ENCODE measurements around the gene RGS7.
"Not testable (repeated sequence)": the region's sequence is repeated elsewhere in the genome, so short reads cannot be mapped to it uniquely, and the experiment has no call there.

RGS7 gene

GRCh38 chr1:241291548-241291947, 65.5 kb downstream of the RGS7 start:
- in situ Hi-C loops (cut with HindIII; ENCODE audit: low pct_ligation_motif_present, low pct_unique_long_range_greater_than_20kb, low sequenced_read_pairs); DNase-seq: not testable (repeated sequence)

- in situ Hi-C loops (cut with HindIII; ENCODE audit: low pct_ligation_motif_present, low pct_unique_long_range_greater_than_20kb, low sequenced_read_pairs): no loop called here
- no peak for DNase-seq
Measured at GRCh38 chr1:241286486-241286885, 70.5 kb downstream of the RGS7 start.

- in situ Hi-C loops (cut with HindIII; ENCODE audit: low pct_ligation_motif_present, low pct_unique_long_range_greater_than_20kb, low sequenced_read_pairs): no loop called here
- no peak for DNase-seq
Measured at GRCh38 chr1:241276391-241276790, 80.6 kb downstream of the RGS7 start.

DNA sequence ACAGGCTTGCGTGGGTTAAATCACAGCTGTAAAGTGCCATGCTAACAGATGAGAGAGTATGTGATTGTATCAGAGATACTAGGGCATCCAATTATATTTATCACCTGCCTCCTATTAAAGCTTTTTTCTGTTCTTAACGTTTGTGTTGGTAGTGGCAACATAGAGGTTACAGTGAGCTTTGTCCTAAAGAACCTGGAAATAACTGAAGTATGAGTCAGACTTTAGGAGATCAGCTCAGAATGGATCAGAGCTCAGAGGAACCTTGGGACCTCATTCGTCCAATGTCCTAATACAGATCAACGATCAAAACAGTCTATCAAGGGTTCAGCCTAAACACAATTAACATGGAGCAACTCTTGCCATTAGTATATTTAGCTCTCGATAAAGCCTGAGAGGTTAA, 81.0 kb downstream of the RGS7 start:
- in situ Hi-C loops (cut with HindIII; ENCODE audit: low pct_ligation_motif_present, low pct_unique_long_range_greater_than_20kb, low sequenced_read_pairs): no loop called here
- no peak for DNase-seq

- in situ Hi-C loops (cut with HindIII; ENCODE audit: low pct_ligation_motif_present, low pct_unique_long_range_greater_than_20kb, low sequenced_read_pairs): no loop called here
- no peak for DNase-seq
Measured at GRCh38 chr1:241275226-241275625, 81.8 kb downstream of the RGS7 start.

- in situ Hi-C loops (cut with HindIII; ENCODE audit: low pct_ligation_motif_present, low pct_unique_long_range_greater_than_20kb, low sequenced_read_pairs): no loop called here
Measured at GRCh38 chr1:241274693-241275092, 82.3 kb downstream of the RGS7 start.

GRCh38 chr1:241272828-241273227, 84.2 kb downstream of the RGS7 start:
- no peak for DNase-seq
- in situ Hi-C loops (cut with HindIII; ENCODE audit: low pct_ligation_motif_present, low pct_unique_long_range_greater_than_20kb, low sequenced_read_pairs): no loop called here

More at GRCh38 chr1:241274693-241275092, 82.3 kb downstream of the RGS7 start:
- no peak for DNase-seq

DNA sequence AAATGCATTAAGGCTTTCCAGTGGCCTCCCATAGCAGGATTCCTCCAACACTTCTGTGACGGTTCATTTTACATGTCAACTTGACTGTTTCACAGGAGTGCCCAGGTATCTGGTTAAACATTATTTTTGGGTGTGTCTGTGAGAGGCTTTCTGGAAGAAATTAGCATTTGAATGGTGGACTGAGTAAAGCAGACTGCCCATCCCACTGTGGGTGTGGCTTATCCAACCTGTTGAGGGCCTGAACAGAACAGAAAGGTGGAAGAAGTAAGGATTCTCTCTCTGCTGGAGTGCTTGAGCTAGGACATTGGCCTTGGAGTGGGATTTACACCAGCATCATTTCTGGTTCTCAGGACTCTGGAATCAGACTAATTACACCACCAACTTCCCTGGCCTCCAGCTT, 85.6 kb downstream of the RGS7 start:
- DNase-seq: no peak
- in situ Hi-C loops (cut with HindIII; ENCODE audit: low pct_ligation_motif_present, low pct_unique_long_range_greater_than_20kb, low sequenced_read_pairs): no loop called here

GRCh38 chr1:241270016-241270415, 87.0 kb downstream of the RGS7 start:
- in situ Hi-C loops (cut with HindIII; ENCODE audit: low pct_ligation_motif_present, low pct_unique_long_range_greater_than_20kb, low sequenced_read_pairs): no loop called here
- no peak for DNase-seq

GRCh38 chr1:241269116-241269515, 87.9 kb downstream of the RGS7 start:
- in situ Hi-C loops (cut with HindIII; ENCODE audit: low pct_ligation_motif_present, low pct_unique_long_range_greater_than_20kb, low sequenced_read_pairs): no loop called here
- DNase-seq: no peak

DNA sequence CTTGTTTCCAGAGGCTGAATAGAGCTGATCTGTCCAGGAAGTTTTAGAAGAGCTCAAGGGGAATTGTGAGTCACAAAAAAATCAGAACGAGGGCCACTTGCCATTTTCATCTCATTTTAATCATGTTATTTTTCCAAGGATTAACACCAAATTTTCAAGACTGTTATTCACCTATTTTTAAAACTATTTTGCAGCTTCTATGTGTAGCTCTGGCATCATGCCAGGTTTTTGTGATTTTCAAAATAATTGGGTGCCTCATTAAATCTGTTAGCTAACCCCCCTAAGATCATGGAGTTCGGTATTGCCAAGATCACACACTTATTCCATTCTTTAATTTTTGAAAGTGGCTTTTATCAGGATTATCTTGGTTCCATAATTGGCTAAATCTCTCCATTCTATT, 90.9 kb downstream of the RGS7 start:
- DNase-seq: no peak
- in situ Hi-C loops (cut with HindIII; ENCODE audit: low pct_ligation_motif_present, low pct_unique_long_range_greater_than_20kb, low sequenced_read_pairs): no loop called here

DNA sequence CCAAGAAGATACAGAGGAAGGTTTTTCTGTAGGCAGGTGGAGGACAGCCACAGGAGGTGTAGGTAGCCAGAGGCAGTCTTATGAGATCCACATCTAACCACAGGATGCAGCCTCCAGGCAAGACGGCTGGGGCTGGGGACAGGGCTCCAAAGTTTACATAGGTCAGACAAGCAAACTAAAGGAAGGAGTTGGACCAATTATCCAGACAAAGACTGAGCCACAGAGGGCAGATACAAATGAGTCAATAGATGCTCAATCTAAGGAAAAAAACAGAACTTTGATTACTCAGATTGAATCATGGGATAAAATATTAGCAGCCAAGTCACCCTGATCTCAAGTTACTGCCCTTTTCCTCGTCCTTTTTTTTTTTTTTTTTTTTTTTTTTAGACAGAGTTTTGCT, 91.6 kb downstream of the RGS7 start:
- in situ Hi-C loops (cut with HindIII; ENCODE audit: low pct_ligation_motif_present, low pct_unique_long_range_greater_than_20kb, low sequenced_read_pairs): no loop called here
- DNase-seq: no peak

DNA sequence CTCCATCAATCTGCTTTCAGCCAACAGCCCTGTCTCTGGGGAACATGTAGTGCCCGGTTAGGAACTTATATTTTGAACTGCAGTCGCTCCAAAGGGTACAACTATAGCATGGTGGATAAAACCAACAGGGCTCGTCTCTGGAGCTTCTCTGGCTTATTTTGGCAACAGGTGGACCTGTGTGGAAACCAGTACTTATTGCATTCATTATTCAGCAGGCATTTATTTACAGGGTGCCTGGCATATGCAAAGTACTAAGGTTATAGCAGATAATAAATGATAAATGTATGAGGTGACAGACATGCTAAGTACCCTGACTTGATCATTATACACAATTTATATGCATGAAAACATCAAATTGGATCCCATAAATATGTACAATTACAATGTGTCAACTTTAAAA, 93.7 kb downstream of the RGS7 start:
- no peak for DNase-seq
- in situ Hi-C loops (cut with HindIII; ENCODE audit: low pct_ligation_motif_present, low pct_unique_long_range_greater_than_20kb, low sequenced_read_pairs): no loop called here

DNA sequence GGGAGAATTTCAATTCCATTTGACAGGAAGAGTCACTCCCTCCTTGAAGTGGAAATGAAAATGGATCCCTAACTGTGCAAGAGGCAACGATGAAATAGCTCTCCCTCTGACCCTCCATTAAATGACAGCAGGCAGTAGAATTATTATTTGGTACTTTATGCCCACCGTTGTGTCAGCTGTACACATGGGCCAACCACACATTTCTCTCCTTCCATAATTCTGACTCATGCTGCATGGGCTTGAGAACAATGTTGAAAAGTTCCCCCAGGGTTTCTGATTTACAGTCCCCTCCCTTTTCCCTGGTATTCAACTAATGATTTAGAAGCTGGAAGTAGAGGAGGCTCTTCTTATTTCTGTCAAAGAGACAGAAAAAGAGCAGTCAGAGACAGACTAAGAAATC, 103.5 kb downstream of the RGS7 start:
- no peak for DNase-seq

GRCh38 chr1:241250465-241250864, 106.5 kb downstream of the RGS7 start:
- no peak for DNase-seq
- in situ Hi-C loops (cut with HindIII; ENCODE audit: low pct_ligation_motif_present, low pct_unique_long_range_greater_than_20kb, low sequenced_read_pairs): no loop called here

More for the DNA sequence above, 103.5 kb downstream of the RGS7 start:
- in situ Hi-C loops (cut with HindIII; ENCODE audit: low pct_ligation_motif_present, low pct_unique_long_range_greater_than_20kb, low sequenced_read_pairs): no loop called here

- no peak for DNase-seq
- in situ Hi-C loops (cut with HindIII; ENCODE audit: low pct_ligation_motif_present, low pct_unique_long_range_greater_than_20kb, low sequenced_read_pairs): no loop called here
Measured at GRCh38 chr1:241240069-241240468, 116.9 kb downstream of the RGS7 start.

DNA sequence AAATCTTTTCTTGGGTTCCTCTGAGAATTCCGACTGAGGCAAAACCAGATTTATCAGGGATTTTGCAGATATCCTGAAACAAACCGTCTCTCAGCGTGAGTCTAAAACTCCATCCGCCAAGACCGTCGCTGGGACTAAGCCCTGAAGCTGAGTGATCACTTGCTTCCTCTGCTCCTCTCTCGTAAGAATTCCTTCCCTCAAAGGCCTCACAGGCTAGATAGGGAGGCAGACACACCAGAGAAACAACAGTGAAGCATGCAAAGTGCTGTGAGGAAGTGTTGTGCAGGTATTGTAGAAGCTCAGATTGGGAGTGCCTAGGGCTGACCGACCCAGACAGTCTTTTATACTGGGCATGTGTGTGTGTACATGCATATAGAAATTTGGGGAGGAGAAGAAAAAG, 119.1 kb downstream of the RGS7 start:
- in situ Hi-C loops (cut with HindIII; ENCODE audit: low pct_ligation_motif_present, low pct_unique_long_range_greater_than_20kb, low sequenced_read_pairs): no loop called here

DNA sequence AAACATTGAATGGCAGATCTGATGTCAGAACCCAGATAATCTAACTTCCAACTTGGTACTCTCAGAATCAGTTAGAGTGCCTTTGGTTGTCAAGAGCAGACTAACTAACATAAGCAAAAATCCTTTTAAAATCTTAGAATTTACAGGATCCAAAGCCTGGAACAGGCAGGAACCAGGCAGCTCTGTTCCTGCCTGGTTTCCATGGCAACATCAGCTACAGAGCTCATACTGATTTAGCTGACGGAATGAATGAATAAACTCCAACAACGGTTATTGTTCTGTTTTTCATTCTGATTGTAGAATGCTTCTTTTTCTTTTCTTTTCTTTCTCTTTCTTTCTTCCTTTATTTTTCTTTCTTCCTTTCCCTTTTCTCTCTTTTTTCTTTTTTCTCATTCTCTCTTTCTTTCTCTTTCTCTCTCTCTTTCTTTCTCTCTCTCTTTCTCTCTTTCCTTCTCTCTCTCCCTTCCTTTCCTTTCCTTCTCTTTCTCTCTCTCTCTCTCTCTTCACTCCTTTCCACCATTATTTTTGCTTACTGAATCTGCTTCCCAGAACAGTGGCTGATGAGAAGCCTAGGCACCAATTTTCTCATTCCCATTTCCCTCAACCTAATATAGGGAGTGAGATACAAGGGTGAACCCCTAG, 121.6 kb downstream of the RGS7 start:
- no peak for DNase-seq
- in situ Hi-C loops (cut with HindIII; ENCODE audit: low pct_ligation_motif_present, low pct_unique_long_range_greater_than_20kb, low sequenced_read_pairs): no loop called here

More for the DNA sequence above, 119.1 kb downstream of the RGS7 start:
- DNase-seq: no peak

GRCh38 chr1:241229711-241230110, 127.3 kb downstream of the RGS7 start:
- in situ Hi-C loops (cut with HindIII; ENCODE audit: low pct_ligation_motif_present, low pct_unique_long_range_greater_than_20kb, low sequenced_read_pairs): no loop called here
- no peak for DNase-seq

- no peak for DNase-seq
- in situ Hi-C loops (cut with HindIII; ENCODE audit: low pct_ligation_motif_present, low pct_unique_long_range_greater_than_20kb, low sequenced_read_pairs): no loop called here
Measured at GRCh38 chr1:241229216-241229615, 127.8 kb downstream of the RGS7 start.

GRCh38 chr1:241228339-241228738, 128.7 kb downstream of the RGS7 start:
- in situ Hi-C loops (cut with HindIII; ENCODE audit: low pct_ligation_motif_present, low pct_unique_long_range_greater_than_20kb, low sequenced_read_pairs): no loop called here
- no peak for DNase-seq

All from ACHN (cell line).